Vagina (tissue), 2 donors: ENCODE measurements around the gene CNGB1.

Experiments
- CTCF ChIP-seq, 3 experiments: fragments of 450-650 bp in 2 of 3; fragments of 200-600 bp in 1 of 3; sonication (generic) in 1 of 3; IDR thresholded peaks; one replicate each; pipeline ENCODE4 v1.5.1; 2017 to 2019; ENCODE audit warnings: antibody characterized with exemption in 3 of 3, mild to moderate bottlenecking in 2 of 3, moderate library complexity in 2 of 3
- POLR2A ChIP-seq, 2 donors: fragments of 450-650 bp; IDR thresholded peaks; one replicate each; pipeline ENCODE4 v1.6.1; 2017; ENCODE audit warnings: antibody characterized with exemption in 2 of 2, mild to moderate bottlenecking in 2 of 2, moderate library complexity in 2 of 2

- TF ChIP-seq CTCF (IDR thresholded peaks at IDR 0.05), result no peak
- no peak for TF ChIP-seq POLR2A (IDR thresholded peaks at IDR 0.05)
These were observed 62.4 kb downstream of the CNGB1 start for GRCh38 chr16:57908409-57908987.
